NCI-H69 (cell line): Measurements from ENCODE around the gene ST3GAL5.
"Not testable (repeated sequence)": the region's sequence is repeated elsewhere in the genome, so short reads cannot be mapped to it uniquely, and the experiment has no call there.

Source experiments
- DNase-seq: peaks from one replicate; lab custom pipeline; 2025; lab: John Stamatoyannopoulos, UW

Gene ST3GAL5

GRCh38 chr2:85888684-85889626, at the start of gene ST3GAL5:
Gene ST3GAL5 (minus strand): TSS chr2:85888990. CDS start chr2:85888905, 85 bp downstream.
- DNase-seq: peak; percentile 89

DNA sequence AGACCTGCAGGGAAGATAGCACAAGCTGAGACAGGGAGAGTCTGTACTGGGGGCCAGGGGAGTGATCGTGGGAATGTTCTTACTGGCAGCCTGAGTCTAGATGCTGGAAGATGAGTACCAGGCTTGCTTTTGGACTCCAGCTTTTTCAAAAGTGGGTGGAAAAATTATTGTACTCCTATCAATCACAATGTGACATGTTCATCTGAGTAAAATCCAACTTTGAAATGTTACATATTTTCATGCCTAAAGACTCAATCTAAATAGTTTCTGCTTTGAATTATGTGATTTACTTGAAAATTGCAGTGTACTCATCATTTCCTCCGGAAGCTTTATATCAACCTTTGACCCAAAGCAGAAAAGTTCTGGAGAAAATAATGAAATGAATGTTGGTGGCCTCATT, 49.7 kb upstream of the ST3GAL5 start:
- DNase-seq: no peak

DNA sequence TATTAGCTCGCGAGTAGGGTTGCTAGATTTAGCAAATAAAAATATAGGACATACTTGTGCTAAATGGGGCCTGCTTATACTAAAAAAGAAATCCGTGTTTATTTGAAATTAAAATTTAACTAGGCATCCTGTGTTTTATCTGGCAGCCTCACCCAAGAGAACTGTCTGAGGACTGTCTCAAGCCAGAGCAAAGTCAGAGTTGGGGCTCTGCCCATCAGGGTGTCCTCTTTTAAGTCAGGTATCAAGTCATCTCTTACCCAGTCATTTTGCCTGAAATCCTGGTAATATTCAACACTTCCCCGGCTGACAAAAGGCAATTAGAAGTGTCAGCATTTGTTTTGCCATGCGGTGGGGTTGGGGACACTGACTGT, 48.3 kb upstream of the ST3GAL5 start:
- no peak for DNase-seq

- no peak for DNase-seq
These were observed 47.8 kb upstream of the ST3GAL5 start for GRCh38 chr2:85936421-85937068.

DNA sequence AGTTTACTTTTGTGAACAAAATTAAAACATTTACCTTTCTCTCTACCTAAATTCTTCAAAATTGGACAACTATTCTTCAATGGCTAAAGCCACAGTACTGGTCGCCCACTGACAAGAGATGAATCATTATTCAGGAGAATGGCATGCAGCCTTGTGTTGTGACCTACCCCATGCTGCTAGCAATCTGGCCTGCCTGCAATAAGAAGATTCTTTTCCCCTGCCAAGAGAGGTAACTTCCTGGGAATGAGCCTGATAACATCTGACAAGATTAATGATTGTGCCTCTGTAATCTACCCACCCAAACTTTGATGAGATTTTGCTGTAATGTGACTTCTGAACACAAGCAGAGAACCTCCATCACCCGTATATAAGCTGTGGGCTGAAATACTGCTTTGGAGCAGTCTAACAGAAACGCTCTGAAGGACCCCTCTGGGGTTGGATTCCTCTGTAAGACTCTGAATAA, 47.0 kb upstream of the ST3GAL5 start:
- DNase-seq: peak; percentile 70

DNA sequence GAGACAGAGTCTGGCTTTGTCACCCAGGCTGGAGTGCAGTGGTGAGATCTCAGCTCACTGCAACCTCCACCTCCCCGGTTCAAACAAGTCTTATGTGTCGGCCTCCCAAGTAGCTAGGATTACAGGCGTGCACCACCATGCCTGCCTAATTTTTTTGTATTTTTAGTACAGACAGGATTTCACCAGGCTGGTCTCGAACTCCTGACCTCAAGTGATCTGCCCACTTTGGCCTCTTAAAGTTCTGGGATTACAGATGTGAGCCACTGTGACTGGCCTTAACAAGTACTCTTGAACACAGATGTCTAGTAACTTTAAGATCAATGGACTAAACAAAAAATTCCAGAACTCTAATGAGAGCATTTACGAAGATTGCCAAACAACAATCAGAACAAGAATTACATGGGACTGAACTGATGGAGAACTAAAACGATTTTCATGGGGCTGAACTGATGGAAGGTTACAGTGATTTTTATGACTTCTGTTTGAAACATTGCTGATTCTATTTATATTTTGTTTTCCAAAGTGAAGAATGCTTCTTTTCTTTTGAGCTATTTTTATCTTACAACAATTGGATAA, 46.5 kb upstream of the ST3GAL5 start:
- no peak for DNase-seq

DNA sequence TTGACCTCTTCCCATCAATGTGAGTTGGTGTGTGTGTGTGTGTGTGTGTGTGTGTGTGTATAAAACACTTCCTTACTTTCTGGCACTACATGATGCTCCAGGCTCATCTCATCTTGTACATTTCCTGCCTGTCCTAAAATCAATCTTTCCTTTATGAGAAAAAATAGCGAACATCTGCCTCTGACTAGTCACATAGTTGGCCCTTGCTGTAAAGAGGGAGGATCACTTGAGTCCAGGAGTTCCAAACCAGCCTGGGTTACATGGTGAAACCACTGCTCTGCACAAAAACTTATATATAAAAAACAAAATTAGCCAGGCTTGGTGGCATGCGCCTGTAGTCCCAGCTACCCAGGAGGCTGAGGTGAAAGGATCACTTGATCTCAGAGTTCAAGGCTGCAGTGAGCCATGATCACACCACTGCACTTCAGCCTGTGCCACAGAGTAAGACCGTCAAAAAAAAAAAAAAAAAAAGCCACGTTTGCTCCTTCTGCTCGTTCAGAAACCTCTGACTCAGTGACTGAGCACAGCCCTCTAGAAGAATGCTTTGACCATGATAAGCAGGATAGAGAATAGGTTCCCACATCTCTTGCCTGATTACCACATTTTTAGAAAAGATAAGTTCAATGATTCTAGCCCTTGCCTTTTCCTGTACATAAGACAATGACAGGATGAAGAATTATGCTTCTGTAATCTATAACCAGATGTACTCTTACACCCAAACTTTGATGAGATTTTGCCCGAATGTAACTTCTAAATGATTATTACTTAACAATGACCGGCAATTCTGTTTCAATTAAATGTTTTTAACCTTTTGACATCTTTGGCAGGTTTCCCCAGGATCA, 45.2 kb upstream of the ST3GAL5 start:
- no peak for DNase-seq

DNA sequence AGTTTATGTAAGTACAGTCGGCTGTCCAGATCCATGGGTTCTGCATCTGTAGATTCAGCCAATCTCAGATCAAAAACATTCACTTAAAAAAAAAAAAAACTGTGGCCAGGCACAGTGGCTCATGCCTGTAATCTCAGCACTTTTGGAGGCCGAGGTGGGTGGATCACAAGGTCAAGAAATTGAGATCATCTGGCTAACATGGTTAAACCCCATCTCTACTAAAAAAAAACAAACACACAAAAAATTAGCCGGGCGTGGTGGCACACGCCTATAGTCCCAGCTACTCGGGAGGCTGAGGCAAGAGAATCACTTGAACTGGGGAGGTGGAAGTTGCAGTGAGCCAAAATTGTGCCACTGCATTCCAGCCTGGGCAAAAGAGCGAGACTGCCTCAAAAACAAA, 42.4 kb upstream of the ST3GAL5 start:
- DNase-seq: not testable (repeated sequence)

- no peak for DNase-seq
These were observed 41.6 kb upstream of the ST3GAL5 start for GRCh38 chr2:85930129-85931124.

GRCh38 chr2:85929096-85930050, 40.6 kb upstream of the ST3GAL5 start:
- no peak for DNase-seq

DNA sequence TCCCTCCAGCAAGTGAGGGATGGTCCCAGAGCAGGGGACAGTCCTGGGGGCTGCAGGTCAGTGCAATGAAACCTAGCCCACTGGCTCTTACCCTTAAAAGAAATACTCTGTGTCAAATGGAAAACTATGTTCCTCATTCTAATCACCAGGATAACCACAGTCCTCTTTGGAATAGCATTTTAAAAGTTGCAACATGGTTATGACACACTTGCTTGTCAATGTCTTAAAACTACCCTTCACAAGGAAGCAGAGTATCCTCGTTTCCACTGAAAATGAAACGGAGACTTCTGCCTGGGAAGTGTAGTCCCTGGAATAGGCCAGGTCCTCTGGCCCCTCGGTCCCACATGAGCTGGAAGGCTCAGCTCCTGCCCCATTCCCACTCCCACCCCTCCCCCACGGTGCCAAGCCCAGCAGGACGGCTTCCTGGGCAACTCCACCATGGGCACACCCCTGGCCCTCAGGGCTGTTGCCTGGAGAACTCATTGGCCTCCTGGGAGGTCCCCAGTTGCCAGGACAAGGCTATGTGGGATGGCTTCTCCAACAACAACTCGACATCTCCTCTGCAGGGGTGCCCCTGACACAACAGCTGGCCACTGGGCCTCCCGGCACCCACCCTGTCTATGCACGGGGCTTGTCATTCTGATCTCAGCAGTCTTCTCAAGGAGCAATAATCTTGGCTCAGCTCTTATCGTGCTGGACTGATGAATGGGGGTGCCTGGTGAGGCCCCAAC, 38.3 kb upstream of the ST3GAL5 start:
- peak; percentile 35 for DNase-seq

DNA sequence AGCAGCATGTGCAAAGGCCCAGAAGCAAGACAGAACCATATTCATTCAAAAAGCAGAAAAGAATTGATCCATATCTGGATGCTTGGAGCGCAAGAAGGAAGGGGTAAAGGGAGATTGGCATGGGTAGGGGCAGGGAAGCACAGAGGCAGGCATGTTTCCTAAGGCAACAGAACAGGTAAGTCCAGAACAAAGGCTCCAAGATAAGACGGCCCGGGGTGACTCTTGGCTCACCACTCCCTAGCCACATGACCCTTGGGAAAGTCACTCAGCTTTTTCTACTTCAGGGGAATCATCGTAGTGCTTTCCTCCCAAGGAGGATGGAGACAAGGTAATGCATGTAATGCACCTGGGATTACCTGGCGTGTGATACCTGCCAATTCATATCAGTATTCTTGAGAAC, 37.7 kb upstream of the ST3GAL5 start:
- no peak for DNase-seq

DNA sequence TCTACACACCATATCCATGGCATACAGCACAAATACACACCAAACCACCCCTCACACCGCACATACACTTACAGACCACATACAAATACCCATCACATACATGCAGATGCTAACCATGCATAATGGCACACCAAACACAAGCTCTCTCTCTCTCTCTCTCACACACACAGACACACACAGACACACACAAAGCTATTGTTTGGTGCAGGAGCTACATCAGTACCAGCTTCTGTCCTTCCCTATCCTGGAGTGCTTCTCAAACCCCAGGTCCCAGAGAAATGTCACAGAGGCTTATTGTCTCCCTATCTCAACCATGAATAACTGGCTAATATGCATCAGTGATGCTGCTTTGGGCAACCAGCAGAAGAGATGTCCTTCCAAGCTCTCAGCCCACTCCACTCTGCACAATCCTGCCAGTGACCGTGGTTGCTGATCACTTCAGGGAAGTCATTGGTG, 36.5 kb upstream of the ST3GAL5 start:
- no peak for DNase-seq

- DNase-seq: no peak
These were observed 35.7 kb upstream of the ST3GAL5 start for GRCh38 chr2:85924522-85924921.

DNA sequence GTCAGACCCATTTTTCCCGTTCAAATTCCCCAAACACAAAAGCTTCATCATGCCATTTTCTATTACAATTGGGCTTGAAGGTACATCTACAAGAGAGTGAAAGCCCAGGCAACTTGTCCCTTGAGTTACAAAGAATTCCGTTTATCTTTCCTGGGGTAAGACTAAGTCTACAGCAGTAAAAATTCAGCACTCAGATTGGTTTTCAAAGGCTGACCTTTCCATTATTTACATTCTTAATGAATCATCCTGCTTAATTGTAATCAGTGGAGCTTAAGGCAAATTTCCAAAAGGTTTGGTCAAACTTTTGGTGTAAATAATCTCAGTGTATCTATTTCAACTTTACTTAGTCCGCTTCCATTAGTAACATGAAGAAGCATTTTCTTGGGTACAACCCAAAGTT, 33.4 kb upstream of the ST3GAL5 start:
- no peak for DNase-seq

DNA sequence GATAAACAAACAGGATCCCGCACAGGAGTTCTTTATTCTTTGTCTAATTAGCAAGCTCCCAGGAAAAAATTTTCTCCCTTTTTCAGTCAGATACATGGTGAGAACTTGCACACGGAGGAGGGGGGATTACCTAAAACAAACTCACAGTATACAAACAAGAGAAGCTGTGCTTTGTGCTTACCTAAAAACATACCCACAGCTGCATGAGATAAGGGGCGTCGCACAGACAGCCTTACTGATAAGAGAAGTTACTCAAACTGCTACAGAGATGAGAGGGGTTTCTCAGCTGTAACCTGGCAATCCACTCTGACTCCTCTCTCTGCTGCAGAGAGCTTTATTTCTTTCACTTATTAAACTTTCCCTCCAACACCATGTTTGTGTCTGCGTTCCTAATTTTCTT, 32.9 kb upstream of the ST3GAL5 start:
- no peak for DNase-seq

GRCh38 chr2:85920810-85921545, 32.2 kb upstream of the ST3GAL5 start:
- peak; percentile 19 for DNase-seq
